Sigmoid colon (tissue), 4 donors: ENCODE data around the gene HDX.

Experiments used
- CTCF ChIP-seq, 4 experiments: fragments of 450-650 bp in 3 of 4; fragments of 200-600 bp in 1 of 4; IDR thresholded peaks; one replicate each; pipeline ENCODE4 v1.5.1; 2016 to 2019; ENCODE audit warnings: antibody characterized with exemption in 4 of 4, mild to moderate bottlenecking in 3 of 4, moderate library complexity in 2 of 4
- EP300 ChIP-seq, 4 donors: sonication (generic); formaldehyde crosslinking; IDR thresholded peaks; one replicate each; pipeline ENCODE4 v1.6.1; 2017; ENCODE audit warnings: antibody characterized with exemption in 4 of 4
- POLR2A ChIP-seq, 2 donors: fragments of 450-650 bp; IDR thresholded peaks; one replicate each; pipeline ENCODE4 v1.6.1; 2016; ENCODE audit warnings: antibody characterized with exemption in 2 of 2, mild to moderate bottlenecking in 2 of 2, moderate library complexity in 2 of 2
- POLR2AphosphoS5 ChIP-seq, 4 donors: sonication (generic); formaldehyde crosslinking; IDR thresholded peaks; one replicate each; pipeline ENCODE4 v1.6.1; 2017; ENCODE audit warnings: antibody characterized with exemption in 4 of 4

GRCh38 chrX:84469226-84469625 lies 33.0 kb downstream of the HDX start:
- no peak for TF ChIP-seq POLR2A (IDR thresholded peaks at IDR 0.05)
- no peak for TF ChIP-seq CTCF (IDR thresholded peaks at IDR 0.05)
- TF ChIP-seq POLR2AphosphoS5 (IDR thresholded peaks at IDR 0.05): no peak
- no peak for TF ChIP-seq EP300 (IDR thresholded peaks at IDR 0.05)
